GM23338 (cell line): ENCODE measurements around the gene NAPSA. TPM values are rescaled to one million over a fixed set of nuclear protein-coding genes. Genes with fewer than 3 reads are reported as not detected.

ENCODE experiments used
- ATAC-seq: fragments of 200-7000 bp; cut with Tn5 transposase; 3 replicates; pipeline ENCODE4 v1.9.1; 2020
- DNase-seq: peaks from one replicate; pipeline ENCODE4 v3.0.0-alpha.2; 2015; ENCODE audit warnings: low spot score
- H2AFZ ChIP-seq: fragments of 200-600 bp; sonication (generic); 2 replicates; pipeline ENCODE4 v1.8.0; 2016; ENCODE audit warnings: antibody characterized with exemption, mild to moderate bottlenecking, moderate library complexity
- H3F3A ChIP-seq: fragments of 200-600 bp; sonication (generic); replicated peaks from 2 replicates; pipeline ENCODE4 v1.8.0; 2017; ENCODE audit warnings: antibody characterized with exemption, mixed run types, low read depth
- H3K27ac ChIP-seq: fragments of 200-600 bp; sonication (generic); 2 replicates; pipeline ENCODE4 v1.6.1; 2016; ENCODE audit warnings: low read depth
- H3K27me3 ChIP-seq: fragments of 200-600 bp; sonication (generic); 2 replicates; pipeline ENCODE4 v1.8.0; 2016; ENCODE audit warnings: mild to moderate bottlenecking, mixed run types, moderate library complexity; ENCODE audit not compliant: insufficient read depth
- H3K36me3 ChIP-seq: fragments of 200-600 bp; sonication (generic); 2 replicates; pipeline ENCODE4 v1.8.0; 2016; ENCODE audit warnings: mild to moderate bottlenecking; ENCODE audit not compliant: insufficient read depth
- H3K4me1 ChIP-seq: fragments of 200-600 bp; sonication (generic); 2 replicates; pipeline ENCODE4 v1.8.0; 2016; ENCODE audit warnings: mild to moderate bottlenecking, moderate library complexity; ENCODE audit not compliant: insufficient read depth
- H3K4me2 ChIP-seq: fragments of 200-600 bp; sonication (generic); 2 replicates; pipeline ENCODE4 v1.7.1; 2017; ENCODE audit warnings: mixed run types
- H3K4me3 ChIP-seq: fragments of 200-600 bp; sonication (generic); 2 replicates; pipeline ENCODE4 v1.6.1; 2016; ENCODE audit warnings: mixed run types
- H3K79me2 ChIP-seq: fragments of 200-600 bp; sonication (generic); replicated peaks from 2 replicates; pipeline ENCODE4 v1.8.0; 2017; ENCODE audit warnings: mild to moderate bottlenecking; ENCODE audit not compliant: insufficient read depth
- H3K9me2 ChIP-seq: fragments of 200-600 bp; sonication (generic); 2 replicates; pipeline ENCODE4 v1.8.0; 2017; ENCODE audit not compliant: insufficient read depth
- H4K20me1 ChIP-seq: fragments of 200-600 bp; sonication (generic); replicated peaks from 2 replicates; pipeline ENCODE4 v1.8.0; 2017; ENCODE audit warnings: mild to moderate bottlenecking; ENCODE audit not compliant: insufficient read depth
- H3K27ac Mint-ChIP-seq: 2 replicates; pipeline ENCODE4 v1.8.0; 2020; ENCODE audit warnings: inconsistent platforms, mild to moderate bottlenecking, moderate library complexity, mixed read lengths
- H3K27me3 Mint-ChIP-seq: 3 replicates; pipeline ENCODE4 v1.8.0; 2022; ENCODE audit warnings: low read depth, mild to moderate bottlenecking, moderate library complexity, mixed read lengths, inconsistent platforms; ENCODE audit not compliant: insufficient read depth, poor library complexity
- H3K36me3 Mint-ChIP-seq: 3 replicates; pipeline ENCODE4 v1.8.0; 2021; ENCODE audit warnings: low read depth, mild to moderate bottlenecking, inconsistent platforms, moderate library complexity, mixed read lengths
- H3K4me1 Mint-ChIP-seq: 3 replicates; pipeline ENCODE4 v1.8.0; 2020; ENCODE audit warnings: mild to moderate bottlenecking, inconsistent platforms, mixed read lengths
- H3K4me3 Mint-ChIP-seq: 3 replicates; pipeline ENCODE4 v1.8.0; 2021; ENCODE audit warnings: moderate library complexity, mild to moderate bottlenecking, inconsistent platforms, mixed read lengths
- H3K9me3 Mint-ChIP-seq: 3 replicates; pipeline ENCODE4 v1.8.0; 2020; ENCODE audit warnings: moderate library complexity, mild to moderate bottlenecking, inconsistent platforms, mixed read lengths
- CREB1 ChIP-seq: fragments of 250-450 bp; sonication (Bioruptor Pico); IDR thresholded peaks from 2 replicates; pipeline ENCODE4 v1.5.0; 2020; ENCODE audit warnings: low read depth, mild to moderate bottlenecking, moderate library complexity
- CTCF ChIP-seq, 2 experiments: fragments of 200-600 bp in 1 of 2; sonication (generic) in 1 of 2; conservative IDR thresholded peaks; 2 replicates each; pipeline versions ENCODE4 v1.5.1 to v1.6.1; 2016 to 2017; ENCODE audit warnings: antibody characterized with exemption in 2 of 2, low read depth in 2 of 2, mild to moderate bottlenecking in 2 of 2, moderate library complexity in 1 of 2
- EZH2 ChIP-seq: fragments of 200-600 bp; sonication (generic); IDR thresholded peaks from one replicate; pipeline ENCODE4 v1.8.0; 2017; ENCODE audit warnings: antibody characterized with exemption, mild to moderate bottlenecking, low read depth; ENCODE audit not compliant: unreplicated experiment
- EZH2phosphoT487 ChIP-seq: fragments of 200-600 bp; sonication (generic); IDR thresholded peaks from one replicate; pipeline ENCODE4 v1.8.1; 2018; ENCODE audit warnings: antibody characterized with exemption; ENCODE audit not compliant: unreplicated experiment
- JUNB ChIP-seq: IDR thresholded peaks from one replicate; pipeline ENCODE4 v1.6.1; 2016; ENCODE audit warnings: antibody characterized with exemption; ENCODE audit not compliant: unreplicated experiment
- POLR2AphosphoS5 ChIP-seq: IDR thresholded peaks from 2 replicates; pipeline ENCODE4 v1.6.1; 2016; ENCODE audit warnings: antibody characterized with exemption, low read depth
- STAT1 ChIP-seq: IDR thresholded peaks from one replicate; pipeline ENCODE4 v1.6.1; 2016; ENCODE audit warnings: antibody characterized with exemption; ENCODE audit not compliant: unreplicated experiment
- ZNF462 ChIP-seq: fragments of 250-450 bp; sonication (Bioruptor Pico); IDR thresholded peaks from 2 replicates; pipeline ENCODE4 v1.5.0; 2020; ENCODE audit warnings: mild to moderate bottlenecking, moderate library complexity
- polyA plus RNA-seq: library from polyadenylated mRNA; unstranded; fragments of >200 nt; fragmentation: Nextera tagmentation; extraction: Ambion mirVana; gene quantifications from 2 replicates; pipeline ENCODE4 v1.2.1, GENCODE V29; 2016
- total RNA-seq: library from RNA; depleted of rRNA; stranded (reverse); fragments of >200 nt; shearing (Covaris generic); gene quantifications from 2 replicates; pipeline ENCODE4 v1.2.3, GENCODE V29; 2014
- TF ChIP-seq, protein P1 (sequence below): IDR thresholded peaks from 2 replicates; pipeline ENCODE4 v1.6.1; 2016; ENCODE audit warnings: antibody characterized with exemption

Gene NAPSA
- total and polyA plus RNA-seq, 2 experiments from 2014 or later: 0.14 to 0.99 TPM

GRCh38 chr19:50383852-50384684 lies 18.6 kb upstream of the NAPSA start, which contains the start of gene POLD1:
Gene POLD1, plus strand, starts transcription at chr19:50384347. Its CDS starts 14,505 bp downstream, at chr19:50398852.
- peak within 1 kb of the TSS; percentile 84 for H3K4me3 ChIP-seq
- Mint-ChIP-seq H3K27me3 (peaks cover 12% of the 10 kb centered on the region), H3K36me3 (peaks cover 56% of the 10 kb centered on the region), H3K4me1 (peaks cover 21% of the 10 kb centered on the region), H3K4me3 (peak within 1 kb of the TSS; percentile 89), H3K9me3 (peaks cover 9% of the 10 kb centered on the region; the same call in 1 of the 3 replicates), H3K27ac (peak within 1 kb of the TSS; percentile 98)
- H2AFZ ChIP-seq: no peak within 1 kb of the TSS
- H3K9me2 ChIP-seq: no peaks in the 10 kb centered on the region
- no peaks in the 10 kb centered on the region for H3K27me3 ChIP-seq
- H3K79me2 ChIP-seq: peaks cover 45% of the 10 kb centered on the region
- peaks cover 18% of the 10 kb centered on the region for H3K4me1 ChIP-seq
- peaks cover 7% of the 10 kb centered on the region; the same call in 1 of the 2 replicates for H3K36me3 ChIP-seq
- H4K20me1 ChIP-seq: peaks cover 8% of the 10 kb centered on the region
- ATAC-seq: peak; percentile 86
- H3F3A ChIP-seq: peaks cover 6% of the 10 kb centered on the region
- peak within 1 kb of the TSS; percentile 96 for H3K4me2 ChIP-seq
- peak; percentile 100 for DNase-seq
- TF ChIP-seq POLR2AphosphoS5: peak; percentile 90
- TF ChIP-seq JUNB: no peak
- H3K27ac ChIP-seq: peak within 1 kb of the TSS; percentile 84

DNA sequence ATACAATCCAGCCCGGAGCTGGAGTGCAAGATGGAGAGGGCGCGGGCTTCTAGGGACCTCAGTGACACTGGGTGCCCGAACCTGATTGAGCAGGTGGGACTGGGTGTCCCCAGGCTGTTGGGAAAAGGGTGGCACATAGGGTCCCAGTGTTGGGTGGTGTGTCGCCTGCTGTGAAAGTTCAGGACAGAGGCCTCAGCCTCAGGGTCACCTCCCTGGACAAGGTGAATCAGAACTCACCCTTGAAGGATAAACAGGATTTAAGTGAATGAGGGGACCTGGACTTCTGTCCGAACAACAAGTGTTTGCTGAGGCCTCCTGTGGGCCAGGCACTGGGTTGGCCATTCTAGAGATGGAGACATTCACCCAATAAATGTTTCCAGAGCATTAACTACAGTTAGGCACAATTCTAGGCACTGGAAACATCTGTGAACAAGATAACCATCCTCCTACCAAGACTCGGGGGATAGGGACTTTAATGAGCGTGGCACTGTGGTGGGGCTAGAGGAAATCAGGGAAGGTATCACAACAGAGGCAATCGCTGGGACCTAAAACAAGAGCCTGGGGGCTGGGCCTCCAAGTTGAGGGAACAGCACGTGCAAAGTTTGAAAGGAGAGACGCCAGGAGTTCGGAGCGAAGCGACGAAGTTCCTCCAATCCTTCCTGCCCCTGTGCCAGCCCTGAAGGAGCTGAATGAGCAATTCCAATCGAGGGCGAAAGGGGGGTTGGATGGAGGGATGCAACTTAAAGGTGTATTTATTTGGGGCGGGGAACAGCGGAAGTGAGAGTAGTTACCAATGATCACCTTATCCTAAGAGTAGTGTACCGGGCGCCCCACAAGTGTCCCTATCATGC lies 17.8 kb upstream of the NAPSA start:
- Mint-ChIP-seq H3K4me1 (peaks cover 21% of the 10 kb centered on the region), H3K27ac (peak overlapping the region; percentile 98), H3K36me3 (peaks cover 54% of the 10 kb centered on the region), H3K4me3 (peak overlapping the region; percentile 89), H3K27me3 (peaks cover 14% of the 10 kb centered on the region), H3K9me3 (peaks cover 9% of the 10 kb centered on the region; the same call in 1 of the 3 replicates)
- Histone ChIP-seq H3K27ac (peak overlapping the region; percentile 6; the same call in 1 of the 2 replicates), H3K4me1 (peaks cover 15% of the 10 kb centered on the region), H3K4me3 (peak overlapping the region; percentile 84), H3K9me2 (no peaks in the 10 kb centered on the region), H3K4me2 (peak overlapping the region; percentile 73), H3F3A (peaks cover 6% of the 10 kb centered on the region), H3K36me3 (peaks cover 6% of the 10 kb centered on the region), H4K20me1 (peaks cover 8% of the 10 kb centered on the region), H3K27me3 (no peaks in the 10 kb centered on the region), H2AFZ (no peak overlapping the region), H3K79me2 (peaks cover 37% of the 10 kb centered on the region)
- DNase-seq (peak; percentile 72), ATAC-seq (peak; percentile 10)
- no peak for TF ChIP-seq EZH2
- TF ChIP-seq, protein P1, sequence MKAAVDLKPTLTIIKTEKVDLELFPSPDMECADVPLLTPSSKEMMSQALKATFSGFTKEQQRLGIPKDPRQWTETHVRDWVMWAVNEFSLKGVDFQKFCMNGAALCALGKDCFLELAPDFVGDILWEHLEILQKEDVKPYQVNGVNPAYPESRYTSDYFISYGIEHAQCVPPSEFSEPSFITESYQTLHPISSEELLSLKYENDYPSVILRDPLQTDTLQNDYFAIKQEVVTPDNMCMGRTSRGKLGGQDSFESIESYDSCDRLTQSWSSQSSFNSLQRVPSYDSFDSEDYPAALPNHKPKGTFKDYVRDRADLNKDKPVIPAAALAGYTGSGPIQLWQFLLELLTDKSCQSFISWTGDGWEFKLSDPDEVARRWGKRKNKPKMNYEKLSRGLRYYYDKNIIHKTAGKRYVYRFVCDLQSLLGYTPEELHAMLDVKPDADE: no peak
- no peak for TF ChIP-seq STAT1
- no peak for TF ChIP-seq ZNF462 (CRISPR knock-in tag)
- no peak for TF ChIP-seq CTCF (conservative IDR thresholded peaks at IDR 0.05; ENCODE audit: low read depth in 2 of 2)
- TF ChIP-seq EZH2phosphoT487: no peak
- no peak for TF ChIP-seq POLR2AphosphoS5
- TF ChIP-seq CREB1 (CRISPR knock-in tag): no peak
